ENCODE results near the gene RAB28.
"Not testable (repeated sequence)": the region's sequence is repeated elsewhere in the genome, so short reads cannot be mapped to it uniquely, and the experiment has no call there.

GRCh38 chr4:13406156-13406555 is 78.0 kb downstream of the RAB28 start:
- TF ChIP-seq, protein P1, sequence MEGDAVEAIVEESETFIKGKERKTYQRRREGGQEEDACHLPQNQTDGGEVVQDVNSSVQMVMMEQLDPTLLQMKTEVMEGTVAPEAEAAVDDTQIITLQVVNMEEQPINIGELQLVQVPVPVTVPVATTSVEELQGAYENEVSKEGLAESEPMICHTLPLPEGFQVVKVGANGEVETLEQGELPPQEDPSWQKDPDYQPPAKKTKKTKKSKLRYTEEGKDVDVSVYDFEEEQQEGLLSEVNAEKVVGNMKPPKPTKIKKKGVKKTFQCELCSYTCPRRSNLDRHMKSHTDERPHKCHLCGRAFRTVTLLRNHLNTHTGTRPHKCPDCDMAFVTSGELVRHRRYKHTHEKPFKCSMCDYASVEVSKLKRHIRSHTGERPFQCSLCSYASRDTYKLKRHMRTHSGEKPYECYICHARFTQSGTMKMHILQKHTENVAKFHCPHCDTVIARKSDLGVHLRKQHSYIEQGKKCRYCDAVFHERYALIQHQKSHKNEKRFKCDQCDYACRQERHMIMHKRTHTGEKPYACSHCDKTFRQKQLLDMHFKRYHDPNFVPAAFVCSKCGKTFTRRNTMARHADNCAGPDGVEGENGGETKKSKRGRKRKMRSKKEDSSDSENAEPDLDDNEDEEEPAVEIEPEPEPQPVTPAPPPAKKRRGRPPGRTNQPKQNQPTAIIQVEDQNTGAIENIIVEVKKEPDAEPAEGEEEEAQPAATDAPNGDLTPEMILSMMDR (conservative IDR thresholded peaks at IDR 0.05), result not testable (repeated sequence)
- TF ChIP-seq ZFX (IDR thresholded peaks at IDR 0.05), result not testable (repeated sequence)

Measured in C4-2B (cell line).